Gastroesophageal sphincter (tissue), 3 donors: Measurements from ENCODE around the gene RPS6KA4.

Experiments
- EP300 ChIP-seq: sonication (generic); formaldehyde crosslinking; IDR thresholded peaks from one replicate; pipeline ENCODE4 v1.6.1; 2017; ENCODE audit warnings: antibody characterized with exemption, mild to moderate bottlenecking
- POLR2AphosphoS5 ChIP-seq: sonication (generic); formaldehyde crosslinking; IDR thresholded peaks from one replicate; pipeline ENCODE4 v1.6.1; 2017; ENCODE audit warnings: antibody characterized with exemption
- TF ChIP-seq, protein P1 (sequence below), 4 experiments: fragments of 200-600 bp in 2 of 4; fragments of 450-650 bp in 2 of 4; sonication (generic) in 1 of 4; IDR thresholded peaks; one replicate each; pipeline ENCODE4 v1.5.1; 2017 to 2019; ENCODE audit warnings: antibody characterized with exemption in 4 of 4, mild to moderate bottlenecking in 2 of 4, moderate library complexity in 2 of 4

DNA sequence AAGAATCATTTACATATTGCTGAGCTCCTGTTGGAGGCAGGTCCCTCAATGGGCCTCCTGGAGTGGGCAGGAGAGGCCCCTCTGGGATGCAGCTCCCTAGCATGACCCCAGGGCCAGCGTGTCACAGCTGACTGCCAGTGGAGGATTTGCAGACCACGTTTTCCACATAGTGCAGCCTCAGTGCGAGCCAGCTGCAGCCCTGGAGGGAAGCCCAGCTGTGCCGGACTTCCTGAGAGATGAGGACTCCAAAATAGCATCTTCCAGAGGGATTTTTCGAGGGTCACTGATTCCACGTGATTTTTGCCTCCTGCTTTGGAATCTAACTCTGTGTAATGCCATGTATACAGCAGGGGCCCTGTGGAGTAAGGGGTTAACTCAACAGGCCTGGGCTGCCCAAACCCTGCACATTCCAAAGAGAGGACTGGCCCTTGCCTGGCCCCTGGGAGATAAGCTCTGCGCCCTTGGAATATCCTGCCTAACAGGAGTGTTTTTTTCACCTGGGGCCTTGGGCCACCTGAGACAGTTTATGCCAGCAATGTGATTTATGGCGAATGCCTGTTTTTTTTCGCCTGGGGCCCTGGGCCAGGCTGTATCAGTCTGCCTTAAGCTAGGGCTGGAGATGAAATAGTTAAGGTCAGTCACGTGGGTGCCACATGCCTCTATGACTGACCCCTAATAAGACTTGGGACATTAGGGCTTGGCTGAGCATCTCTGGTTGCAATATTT, 47.4 kb downstream of the RPS6KA4 start:
- TF ChIP-seq, protein P1, sequence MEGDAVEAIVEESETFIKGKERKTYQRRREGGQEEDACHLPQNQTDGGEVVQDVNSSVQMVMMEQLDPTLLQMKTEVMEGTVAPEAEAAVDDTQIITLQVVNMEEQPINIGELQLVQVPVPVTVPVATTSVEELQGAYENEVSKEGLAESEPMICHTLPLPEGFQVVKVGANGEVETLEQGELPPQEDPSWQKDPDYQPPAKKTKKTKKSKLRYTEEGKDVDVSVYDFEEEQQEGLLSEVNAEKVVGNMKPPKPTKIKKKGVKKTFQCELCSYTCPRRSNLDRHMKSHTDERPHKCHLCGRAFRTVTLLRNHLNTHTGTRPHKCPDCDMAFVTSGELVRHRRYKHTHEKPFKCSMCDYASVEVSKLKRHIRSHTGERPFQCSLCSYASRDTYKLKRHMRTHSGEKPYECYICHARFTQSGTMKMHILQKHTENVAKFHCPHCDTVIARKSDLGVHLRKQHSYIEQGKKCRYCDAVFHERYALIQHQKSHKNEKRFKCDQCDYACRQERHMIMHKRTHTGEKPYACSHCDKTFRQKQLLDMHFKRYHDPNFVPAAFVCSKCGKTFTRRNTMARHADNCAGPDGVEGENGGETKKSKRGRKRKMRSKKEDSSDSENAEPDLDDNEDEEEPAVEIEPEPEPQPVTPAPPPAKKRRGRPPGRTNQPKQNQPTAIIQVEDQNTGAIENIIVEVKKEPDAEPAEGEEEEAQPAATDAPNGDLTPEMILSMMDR (IDR thresholded peaks at IDR 0.05) = no peak
- TF ChIP-seq POLR2AphosphoS5 (no peak), EP300 (no peak)
